H9 (cell line): Measurements from ENCODE around the gene SLX4IP. TPM values are rescaled to one million over a fixed set of nuclear protein-coding genes. Genes with fewer than 3 reads are reported as not detected.

Experiments
- DNase-seq: peaks from one replicate; pipeline ENCODE4 v3.0.0-alpha.2; 2017
- H2AFZ ChIP-seq: one replicate; pipeline ENCODE4 v1.6.1; 2013; ENCODE audit warnings: mild to moderate bottlenecking, low read length, control low read depth, moderate library complexity
- H2AK5ac ChIP-seq: 2 replicates; pipeline ENCODE4 v1.6.1; 2013; ENCODE audit warnings: low read length, control low read depth, mixed read lengths; ENCODE audit not compliant: insufficient read length
- H2BK120ac ChIP-seq: one replicate; pipeline ENCODE4 v1.6.1; 2013; ENCODE audit warnings: low read depth, mild to moderate bottlenecking, low read length, control low read depth, inconsistent platforms; ENCODE audit not compliant: poor library complexity, severe bottlenecking
- H2BK12ac ChIP-seq: 2 replicates; pipeline ENCODE4 v1.6.1; 2013; ENCODE audit warnings: low read length, control low read depth, mixed read lengths, low read depth; ENCODE audit not compliant: insufficient read length
- H2BK15ac ChIP-seq: 2 replicates; pipeline ENCODE4 v1.6.1; 2013; ENCODE audit warnings: low read depth, low read length, control low read depth
- H2BK20ac ChIP-seq: one replicate; pipeline ENCODE4 v1.6.1; 2013; ENCODE audit warnings: low read depth, mild to moderate bottlenecking, low read length, control low read depth, inconsistent platforms; ENCODE audit not compliant: poor library complexity, severe bottlenecking
- H2BK5ac ChIP-seq: 2 replicates; pipeline ENCODE4 v1.6.1; 2013; ENCODE audit warnings: low read length, control low read depth, mixed read lengths; ENCODE audit not compliant: insufficient read length
- H3K14ac ChIP-seq: 2 replicates; pipeline ENCODE4 v1.6.1; 2013; ENCODE audit warnings: low read length, control low read depth; ENCODE audit not compliant: insufficient read depth
- H3K18ac ChIP-seq: 2 replicates; pipeline ENCODE4 v1.6.1; 2013; ENCODE audit warnings: low read depth, mild to moderate bottlenecking, mixed read lengths, low read length, control low read depth; ENCODE audit not compliant: insufficient read length
- H3K23ac ChIP-seq: 2 replicates; pipeline ENCODE4 v1.6.1; 2013; ENCODE audit warnings: low read length, control low read depth, mixed read lengths, low read depth; ENCODE audit not compliant: insufficient read length
- H3K23me2 ChIP-seq: 2 replicates; pipeline ENCODE4 v1.6.1; 2013; ENCODE audit warnings: low read depth, mild to moderate bottlenecking, mixed read lengths, low read length, control low read depth; ENCODE audit not compliant: insufficient read length, poor library complexity, severe bottlenecking
- H3K27ac ChIP-seq: 2 replicates; pipeline ENCODE4 v1.5.1; 2013; ENCODE audit warnings: low read length, control low read depth, mixed read lengths, low read depth; ENCODE audit not compliant: insufficient read length
- H3K27me3 ChIP-seq: 2 replicates; pipeline ENCODE4 v1.6.1; 2013; ENCODE audit warnings: low read length, control low read depth, inconsistent platforms; ENCODE audit not compliant: insufficient read depth
- H3K4ac ChIP-seq: 2 replicates; pipeline ENCODE4 v1.6.1; 2013; ENCODE audit warnings: low read depth, mild to moderate bottlenecking, control low read depth, inconsistent platforms, low read length, moderate library complexity
- H3K4me1 ChIP-seq: 2 replicates; pipeline ENCODE4 v1.6.1; 2013; ENCODE audit warnings: low read length, control low read depth, inconsistent platforms; ENCODE audit not compliant: insufficient read depth
- H3K4me2 ChIP-seq: 2 replicates; pipeline ENCODE4 v1.6.1; 2013; ENCODE audit warnings: low read length, control low read depth, mixed read lengths; ENCODE audit not compliant: insufficient read length, insufficient read depth
- H3K56ac ChIP-seq: 2 replicates; pipeline ENCODE4 v1.6.1; 2013; ENCODE audit warnings: low read depth, mild to moderate bottlenecking, mixed read lengths, low read length, control low read depth; ENCODE audit not compliant: insufficient read length
- H3K79me1 ChIP-seq: 2 replicates; pipeline ENCODE4 v1.6.1; 2013; ENCODE audit warnings: low read depth, mild to moderate bottlenecking, moderate library complexity, low read length, control low read depth, inconsistent platforms; ENCODE audit not compliant: insufficient read depth, poor library complexity, severe bottlenecking
- H3K79me2 ChIP-seq: 2 replicates; pipeline ENCODE4 v1.6.1; 2013; ENCODE audit warnings: low read length, control low read depth, inconsistent platforms; ENCODE audit not compliant: insufficient read depth
- H3K9ac ChIP-seq: 2 replicates; pipeline ENCODE4 v1.6.1; 2013; ENCODE audit warnings: low read length, control low read depth, mixed read lengths; ENCODE audit not compliant: insufficient read length; ENCODE audit errors: extremely low read depth
- H3K9me3 ChIP-seq: one replicate; pipeline ENCODE4 v1.6.1; 2013; ENCODE audit warnings: low read depth, low read length, inconsistent platforms; ENCODE audit not compliant: control insufficient read depth
- H3T11ph ChIP-seq: one replicate; pipeline ENCODE4 v1.6.1; 2013; ENCODE audit warnings: mild to moderate bottlenecking, low read length, control low read depth, inconsistent platforms
- H4K20me1 ChIP-seq: one replicate; pipeline ENCODE4 v1.6.1; 2013; ENCODE audit not compliant: control insufficient read depth, insufficient read length, insufficient read depth
- H4K5ac ChIP-seq: 2 replicates; pipeline ENCODE4 v1.6.1; 2013; ENCODE audit warnings: low read depth, mild to moderate bottlenecking, mixed read lengths, low read length, control low read depth; ENCODE audit not compliant: insufficient read length
- H4K8ac ChIP-seq: replicated peaks from 2 replicates; pipeline ENCODE4 v1.6.1; 2013; ENCODE audit warnings: low read length, control low read depth, mixed read lengths, low read depth; ENCODE audit not compliant: insufficient read length
- H4K91ac ChIP-seq: 2 replicates; pipeline ENCODE4 v1.6.1; 2013; ENCODE audit warnings: low read depth, mild to moderate bottlenecking, moderate library complexity, mixed read lengths, low read length, control low read depth; ENCODE audit not compliant: insufficient read length
- H3K27ac Mint-ChIP-seq, 3 experiments: 2 replicates in 2 of 3; 3 replicates in 1 of 3; pipeline ENCODE4 v1.8.0; 2020 to 2021; ENCODE audit warnings: mixed read lengths in 3 of 3, mild to moderate bottlenecking in 1 of 3, moderate library complexity in 1 of 3
- H3K27me3 Mint-ChIP-seq: 2 replicates; pipeline ENCODE4 v1.8.0; 2021; ENCODE audit warnings: low read depth, mild to moderate bottlenecking, moderate library complexity, mixed read lengths
- H3K36me3 Mint-ChIP-seq, 3 experiments: 2 replicates in 2 of 3; 3 replicates in 1 of 3; pipeline ENCODE4 v1.8.0; 2020 to 2021; ENCODE audit warnings: low read depth in 3 of 3, mixed read lengths in 3 of 3; ENCODE audit not compliant: insufficient read depth in 1 of 3
- H3K4me1 Mint-ChIP-seq, 2 experiments: 2 replicates each; pipeline ENCODE4 v1.8.0; 2020; ENCODE audit warnings: mixed read lengths in 2 of 2
- H3K4me3 Mint-ChIP-seq, 2 experiments: 2 replicates in 1 of 2; 3 replicates in 1 of 2; pipeline ENCODE4 v1.8.0; 2020 to 2021; ENCODE audit warnings: mild to moderate bottlenecking in 2 of 2, mixed read lengths in 2 of 2, moderate library complexity in 1 of 2
- H3K9me3 Mint-ChIP-seq, 2 experiments: 2 replicates in 1 of 2; 3 replicates in 1 of 2; pipeline ENCODE4 v1.8.0; 2020; ENCODE audit warnings: mild to moderate bottlenecking in 2 of 2, mixed read lengths in 2 of 2, moderate library complexity in 1 of 2
- CTCF ChIP-seq: fragments of 200-600 bp; sonication (generic); conservative IDR thresholded peaks from 3 replicates; pipeline ENCODE4 v1.8.0; 2021; ENCODE audit warnings: antibody characterized with exemption, mild to moderate bottlenecking
- WGBS: extraction: QIAGEN DNeasy Blood & Tissue Kit; methylation state at CpG from one replicate; pipeline ENCODE4 v1.1.7; 2013; ENCODE audit warnings: missing lambda C conversion rate, low lambda C conversion rate, mixed read lengths; ENCODE audit not compliant: insufficient read length; ENCODE audit errors: extremely low coverage; 5-methylcytosine and 5-hydroxymethylcytosine counted together
- total RNA-seq: library from RNA; stranded (reverse); gene quantifications from 2 replicates; pipeline ENCODE4 v1.2.1, GENCODE V29; 2021

SLX4IP gene
- total RNA-seq, 1 experiment from 2014 or later = 7.9 TPM

DNA sequence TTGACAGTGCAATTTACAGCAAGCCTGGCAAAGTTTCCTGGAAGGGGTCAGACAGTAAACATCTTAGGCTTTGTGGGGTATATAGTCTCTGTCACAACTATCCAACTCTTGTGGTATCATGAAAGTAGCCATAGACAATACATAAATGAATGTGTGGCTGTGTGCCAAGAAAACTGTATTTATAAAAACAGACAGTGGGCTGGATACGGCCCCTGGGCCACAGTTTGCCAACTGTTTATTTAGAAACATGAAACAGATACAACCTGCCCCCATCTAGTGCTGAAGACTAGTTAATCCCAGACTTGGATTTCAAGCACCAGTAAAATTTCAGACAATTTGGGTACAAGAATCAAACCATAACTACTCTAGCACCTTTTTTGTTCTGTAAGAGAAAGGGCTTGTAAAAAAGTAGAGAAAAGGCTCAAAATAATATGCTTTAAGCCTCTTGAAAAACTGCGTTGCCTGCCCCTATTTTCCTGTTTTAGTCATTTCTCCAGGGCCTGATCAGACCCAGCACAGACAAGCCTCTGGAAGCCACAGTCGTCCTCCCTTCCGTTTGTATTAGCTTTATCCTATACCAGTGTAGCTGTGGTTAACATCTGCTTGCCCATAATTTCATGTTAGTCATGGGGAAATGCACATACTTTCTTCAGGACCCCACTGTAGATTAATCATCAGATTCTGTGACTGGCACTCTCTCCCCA lies 207.9 kb downstream of the SLX4IP start:
- H2BK120ac ChIP-seq = no peak overlapping the region
- H3K79me2 ChIP-seq = no peaks in the 10 kb centered on the region
- no peak overlapping the region for H4K8ac ChIP-seq
- no peak overlapping the region for H3K4me2 ChIP-seq
- H3K27ac Mint-ChIP-seq = peak overlapping the region in 1 of 3 experiments; percentile 6; a peak in 1 of 7 replicates
- no peak for DNase-seq
- no peak overlapping the region for H2AK5ac ChIP-seq
- no peaks in the 10 kb centered on the region for H4K20me1 ChIP-seq
- H3K56ac ChIP-seq = no peak overlapping the region
- no peak overlapping the region for H3K27ac ChIP-seq
- peaks cover 70 to 97% (median 89%) of the 10 kb centered on the region in 3 experiments for H3K36me3 Mint-ChIP-seq
- no peak overlapping the region for H3K14ac ChIP-seq
- no peak overlapping the region for H2BK20ac ChIP-seq
- no peaks in the 10 kb centered on the region for H3K9me3 ChIP-seq
- H3K9me3 Mint-ChIP-seq = no peaks in the 10 kb centered on the region
- H3K23ac ChIP-seq = no peak overlapping the region
- WGBS = no CpG with 5 or more reads among the region's 4 CpGs
- H3K27me3 ChIP-seq = no peaks in the 10 kb centered on the region
- H2BK5ac ChIP-seq = no peak overlapping the region
- no peaks in the 10 kb centered on the region for H3K4me1 ChIP-seq
- no peak overlapping the region for H4K5ac ChIP-seq
- TF ChIP-seq CTCF = no peak
- H3T11ph ChIP-seq = no peak overlapping the region
- H3K18ac ChIP-seq = no peak overlapping the region
- no peak overlapping the region for H4K91ac ChIP-seq
- no peaks in the 10 kb centered on the region for H3K79me1 ChIP-seq
- H3K23me2 ChIP-seq = no peaks in the 10 kb centered on the region
- H3K4me1 Mint-ChIP-seq = peaks cover 20 to 33% of the 10 kb centered on the region in 2 experiments
- no peak overlapping the region for H2BK15ac ChIP-seq
- no peak overlapping the region for H3K9ac ChIP-seq
- no peak overlapping the region for H2BK12ac ChIP-seq
- no peak overlapping the region for H3K4me3 Mint-ChIP-seq
- H2AFZ ChIP-seq = no peak overlapping the region
- H3K27me3 Mint-ChIP-seq = no peaks in the 10 kb centered on the region; the same call in 1 of the 2 replicates
- no peak overlapping the region for H3K4ac ChIP-seq
